Umbilical cord (tissue), 2 donors: ENCODE results near the gene SLC38A10. TPM values are rescaled to one million over a fixed set of nuclear protein-coding genes. Genes with fewer than 3 reads are reported as not detected.

Experiments
- DNase-seq: peaks from one replicate; pipeline ENCODE4 v3.0.0-alpha.2; 2015; ENCODE audit warnings: low spot score
- total RNA-seq: library from RNA; depleted of rRNA; stranded (reverse); fragments of >200 nt; gene quantifications from one replicate; pipeline ENCODE4 v1.2.3, GENCODE V29; 2014; ENCODE audit warnings: low replicate concordance; ENCODE audit not compliant: insufficient read depth

Gene SLC38A10
- 48.6 TPM for total RNA-seq

DNA sequence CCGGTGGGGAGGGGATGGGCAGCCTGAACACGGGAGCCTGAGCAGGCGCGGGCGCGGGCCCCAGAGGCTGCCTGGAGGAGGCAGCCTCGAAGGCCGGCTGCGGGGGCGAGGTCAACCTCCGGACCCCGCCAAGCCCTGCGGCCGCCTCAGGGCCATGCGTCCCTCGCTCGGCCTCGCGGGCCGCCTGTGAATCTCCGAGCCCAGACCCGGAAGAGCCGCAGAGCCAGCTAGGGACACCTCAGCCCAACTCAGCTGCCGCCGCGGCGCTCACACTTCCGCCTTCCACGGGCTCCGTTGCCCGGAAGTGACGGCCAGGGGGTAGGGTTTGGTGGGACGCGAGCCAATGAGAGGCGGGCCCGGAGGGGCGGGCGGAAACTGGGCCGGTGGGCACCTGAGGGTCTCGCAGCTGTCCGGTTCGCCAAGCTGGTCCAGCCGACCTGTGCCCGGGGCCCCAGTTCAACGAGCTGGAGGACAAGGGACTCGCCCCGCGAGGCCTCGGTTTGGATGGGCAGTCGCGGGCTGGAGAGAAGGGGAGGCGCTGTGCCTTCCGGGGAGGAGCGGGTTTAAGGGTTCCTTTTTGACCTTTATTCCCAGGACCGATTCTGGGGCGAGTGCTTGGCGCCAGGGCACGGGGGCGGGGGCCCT, at the start of gene SLC38A10:
SLC38A10 (minus strand) TSS at position 277 of the 645 bp plus-strand sequence. CDS start 386 bp downstream, outside the sequence.
- DNase-seq, result peak; percentile 93

DNA sequence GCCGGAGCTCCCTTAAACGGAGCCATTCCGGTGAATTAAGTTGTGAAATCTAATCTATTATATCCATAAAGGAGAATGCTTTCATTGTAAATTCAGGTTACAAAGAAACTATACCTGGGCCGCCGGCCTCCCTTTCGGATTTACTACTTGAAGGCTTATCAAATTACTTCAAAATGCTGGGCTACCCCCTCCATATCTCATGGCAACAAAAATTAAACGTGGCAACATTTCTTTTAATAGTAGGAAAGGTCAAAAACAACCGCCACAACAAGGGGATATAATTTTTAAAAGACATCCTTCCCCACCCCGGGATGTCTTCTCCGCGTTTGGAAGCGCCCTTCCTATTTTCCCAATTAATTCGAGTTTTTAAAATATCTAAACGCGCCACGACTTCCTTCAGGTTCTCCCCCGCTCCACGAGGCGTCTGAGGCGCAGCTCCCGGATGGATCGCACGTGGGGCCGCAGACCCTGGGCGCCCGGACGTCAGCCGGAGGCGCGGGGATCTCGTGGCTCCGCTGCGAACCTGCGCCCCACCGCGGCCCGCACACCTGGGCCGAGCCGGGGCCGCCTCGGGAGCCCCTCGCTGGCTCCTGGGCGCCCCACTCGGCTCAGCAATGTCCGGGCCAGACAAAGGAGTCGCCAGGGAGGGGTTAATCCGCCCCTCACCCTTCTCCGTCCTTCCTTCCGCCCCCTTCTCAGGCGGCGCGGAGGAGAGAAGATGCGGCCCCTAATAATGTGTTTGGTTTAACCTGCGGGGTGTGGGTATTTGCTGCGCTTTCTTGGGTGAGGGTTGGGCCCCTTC, 47.4 kb upstream of the SLC38A10 start:
- no peak for DNase-seq

DNA sequence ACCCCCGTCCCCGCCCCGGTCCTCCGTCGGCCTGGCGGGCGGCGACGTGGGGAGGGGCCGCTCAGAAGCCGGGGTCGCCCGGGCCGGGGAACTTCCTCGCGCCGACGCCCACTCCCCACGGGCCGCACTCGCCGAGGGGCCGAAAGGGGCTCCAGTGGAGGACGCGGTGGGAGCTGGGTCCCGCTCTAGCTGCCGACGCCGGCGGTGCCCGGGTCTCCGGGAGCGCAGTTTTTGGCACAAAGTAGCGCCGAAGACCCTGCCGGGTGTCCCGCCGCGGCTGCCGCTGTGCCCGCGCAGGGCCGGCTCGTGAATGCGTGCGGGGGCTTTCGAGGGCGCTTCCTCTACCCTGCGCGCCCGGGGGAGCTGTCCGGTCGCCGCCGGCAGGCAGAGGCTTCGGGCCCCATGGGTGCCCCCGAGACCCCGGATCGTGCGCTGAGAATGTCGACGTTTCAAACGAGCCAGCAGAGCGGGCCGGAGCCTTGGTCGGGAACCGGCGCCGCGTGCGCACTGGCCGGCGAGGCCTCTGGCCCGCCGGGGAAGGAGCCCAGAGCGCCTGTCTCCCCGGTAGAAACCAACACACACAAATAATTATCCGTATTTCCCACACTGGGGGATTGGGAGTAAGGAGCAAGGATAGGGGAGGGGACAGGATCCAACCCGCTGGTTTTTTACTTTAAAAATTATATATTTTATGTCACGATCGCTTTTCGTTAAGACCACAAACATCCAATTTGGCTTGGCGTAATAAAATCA, 46.6 kb upstream of the SLC38A10 start:
- DNase-seq, result no peak

DNA sequence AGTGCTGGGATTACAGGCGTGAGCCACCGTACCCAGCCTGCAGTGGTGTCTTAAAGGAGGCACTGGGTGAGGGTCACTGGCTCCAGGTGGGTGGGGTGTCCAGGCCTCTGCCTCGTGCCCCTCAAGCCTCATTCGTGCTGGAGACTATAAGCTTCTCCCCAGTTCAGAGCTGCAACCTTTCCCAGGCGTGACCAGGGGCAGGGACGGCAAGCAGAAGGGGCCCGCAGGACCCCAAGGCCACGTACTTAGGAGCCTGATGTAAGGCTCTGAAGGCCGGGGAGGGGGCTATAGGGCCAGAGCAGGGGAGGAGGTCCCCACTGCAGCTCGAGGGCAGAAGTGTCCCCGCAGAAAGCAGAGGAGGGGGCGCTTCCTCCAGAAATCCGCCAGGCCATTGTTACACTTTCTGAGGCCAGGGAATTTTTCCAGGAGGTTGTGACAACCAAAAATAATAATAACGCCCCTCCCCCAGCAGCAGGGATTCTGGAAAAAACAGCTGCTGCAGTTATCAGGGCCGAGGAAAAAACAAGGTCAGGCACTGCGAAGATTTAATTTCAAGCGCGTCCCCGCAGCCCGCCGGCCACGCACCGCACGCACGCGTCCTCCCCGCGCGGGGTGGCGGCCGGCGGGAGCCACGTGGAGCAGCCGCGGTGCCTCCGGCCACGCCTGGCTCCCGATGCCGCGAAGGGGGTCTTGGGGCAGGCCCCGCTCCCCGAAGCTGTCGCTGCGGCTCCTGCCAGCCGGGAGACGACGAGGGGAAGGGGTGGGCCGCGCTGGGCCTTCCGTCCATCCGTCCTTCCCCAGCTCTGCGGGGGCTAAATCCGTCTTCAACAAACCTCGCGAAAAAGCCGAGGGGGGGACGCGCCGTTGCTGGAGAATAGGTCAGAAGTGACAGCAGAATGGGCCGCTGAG, 45.8 kb upstream of the SLC38A10 start:
- DNase-seq, result no peak

DNA sequence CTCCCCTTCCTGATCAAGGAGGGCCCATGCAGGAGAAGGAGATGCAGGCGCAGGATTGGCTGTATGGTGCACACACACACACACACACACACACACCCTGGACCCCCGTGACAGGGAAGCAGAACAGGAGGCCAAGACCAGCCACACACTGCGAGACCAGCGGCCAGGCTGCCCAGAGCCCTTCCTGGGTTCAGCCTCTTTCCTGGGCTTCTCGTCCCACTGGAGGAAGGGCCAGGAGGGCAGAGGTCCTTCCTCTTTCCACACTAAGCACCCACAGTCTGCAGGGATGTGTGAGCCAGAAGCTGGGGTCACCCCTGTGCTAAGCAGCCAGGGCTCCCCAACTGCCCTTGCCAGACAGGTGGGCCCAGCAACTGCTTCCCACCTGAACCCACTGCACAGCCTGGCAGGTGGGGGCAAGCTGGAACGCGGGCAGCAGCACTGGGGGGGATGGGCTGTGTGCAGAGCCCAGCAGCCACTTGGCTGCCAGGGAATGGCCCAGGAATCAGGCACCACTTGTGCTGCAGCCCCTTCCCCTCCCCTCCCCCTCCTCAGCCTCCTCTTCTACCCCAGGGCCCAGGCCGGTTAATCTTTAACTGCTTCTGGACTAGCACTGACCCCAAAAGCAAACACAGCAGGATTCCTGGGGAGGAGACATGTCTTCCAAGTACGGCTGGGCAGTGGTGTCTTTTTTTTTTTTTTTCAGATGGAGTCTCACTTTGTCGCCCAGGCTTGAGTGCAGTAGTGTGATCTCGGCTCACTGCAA, 44.6 kb upstream of the SLC38A10 start:
- DNase-seq, result no peak

DNA sequence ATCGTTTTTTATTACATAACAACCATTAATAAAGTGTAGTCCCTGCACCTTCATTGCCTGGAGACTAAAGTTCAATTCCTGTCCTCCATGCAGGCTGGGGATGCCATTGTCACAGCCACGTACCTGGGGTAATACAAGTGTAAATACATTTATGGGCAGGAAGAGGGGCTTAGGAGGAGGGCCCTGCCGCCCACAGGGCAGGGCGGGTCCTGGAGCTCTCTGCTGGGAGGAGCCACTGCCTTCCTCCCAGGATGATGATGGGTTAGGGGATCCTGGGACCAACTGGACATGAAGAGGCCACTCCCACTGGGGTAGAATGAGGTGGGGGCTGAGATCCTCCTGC, 44.1 kb upstream of the SLC38A10 start:
- DNase-seq, result no peak

DNA sequence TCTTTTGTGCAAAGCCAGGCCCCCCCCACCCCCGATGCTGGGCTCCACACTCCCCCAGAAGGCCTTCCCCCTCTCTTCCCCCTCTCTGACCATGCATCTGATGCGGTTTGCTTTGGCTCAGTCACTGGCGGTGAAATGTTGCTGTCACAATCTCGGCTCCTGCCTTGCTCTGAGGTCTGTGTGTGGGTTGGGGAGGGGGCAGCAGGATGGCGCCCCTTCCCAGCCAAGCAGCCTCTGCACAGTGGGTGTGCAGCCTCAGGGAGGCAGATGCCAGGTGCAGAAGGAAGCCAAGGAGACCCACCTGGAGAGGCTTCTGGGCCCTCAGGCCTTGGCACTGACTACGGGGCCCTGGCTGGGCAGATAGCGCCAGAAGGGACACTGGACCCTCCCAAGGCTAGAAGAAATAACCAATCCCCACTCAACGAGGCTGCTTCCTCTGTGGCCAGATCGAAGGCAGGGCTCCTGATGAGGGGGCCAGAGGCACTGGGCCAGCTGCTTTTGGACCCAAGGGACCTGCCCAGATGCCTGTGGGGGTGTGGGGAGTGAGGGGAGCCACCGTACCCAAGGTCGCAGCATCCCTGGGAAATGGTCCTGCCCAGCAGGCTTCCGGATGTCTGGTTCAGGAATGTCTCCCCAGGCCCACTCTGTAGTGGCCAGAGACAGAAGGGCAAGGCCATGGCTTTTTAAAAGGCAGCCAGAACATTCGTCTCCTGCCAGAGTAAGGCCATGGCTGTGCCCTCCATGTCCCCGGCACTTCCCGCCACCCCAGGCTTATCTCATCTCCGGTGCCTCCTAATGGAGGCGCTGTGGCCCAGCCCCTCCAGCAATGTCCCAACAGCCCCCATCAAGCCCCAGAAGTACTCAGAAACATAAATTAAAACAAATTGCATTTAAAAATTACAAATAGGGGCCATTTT, 43.4 kb upstream of the SLC38A10 start:
- no peak for DNase-seq

DNA sequence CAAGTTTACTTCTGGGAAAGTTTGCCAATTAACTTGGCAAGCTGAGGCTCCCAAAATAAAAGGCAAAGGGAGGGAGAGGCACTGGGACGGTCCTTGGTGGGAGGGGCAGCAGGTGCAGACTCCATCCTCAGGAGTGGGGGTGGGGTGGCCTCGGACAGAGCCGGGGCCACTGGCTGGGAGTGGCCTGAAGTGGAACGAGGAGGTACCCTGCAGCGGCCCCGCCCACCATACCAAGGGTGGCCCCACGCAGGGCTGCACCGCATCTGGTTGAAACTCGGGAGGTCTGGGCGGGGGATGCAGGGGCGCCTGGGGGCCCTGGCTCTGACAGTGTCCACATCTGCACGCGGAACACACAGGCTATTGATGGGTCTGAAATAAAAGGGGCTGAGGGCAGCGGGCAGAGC, 42.4 kb upstream of the SLC38A10 start:
- no peak for DNase-seq

DNA sequence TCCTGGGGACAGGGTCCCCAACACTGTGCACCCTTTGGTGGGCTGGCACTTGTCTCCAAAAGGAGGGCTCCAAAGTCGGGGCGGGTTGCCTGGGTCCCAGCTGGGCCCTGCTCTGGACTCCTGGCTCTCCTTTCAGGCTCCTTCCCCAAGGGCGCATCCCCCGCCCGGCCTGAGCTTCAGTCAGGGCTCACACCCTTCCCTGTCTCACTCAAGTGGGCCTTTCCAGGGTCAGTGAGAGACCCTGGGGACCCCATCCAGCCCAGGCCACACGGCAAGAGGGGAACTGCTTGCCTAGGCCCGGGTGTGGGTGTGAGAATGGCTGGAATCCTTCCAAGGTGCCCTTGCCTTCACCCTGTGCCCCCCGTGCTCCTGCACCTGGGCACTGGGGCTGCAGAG, 41.8 kb upstream of the SLC38A10 start:
- no peak for DNase-seq

DNA sequence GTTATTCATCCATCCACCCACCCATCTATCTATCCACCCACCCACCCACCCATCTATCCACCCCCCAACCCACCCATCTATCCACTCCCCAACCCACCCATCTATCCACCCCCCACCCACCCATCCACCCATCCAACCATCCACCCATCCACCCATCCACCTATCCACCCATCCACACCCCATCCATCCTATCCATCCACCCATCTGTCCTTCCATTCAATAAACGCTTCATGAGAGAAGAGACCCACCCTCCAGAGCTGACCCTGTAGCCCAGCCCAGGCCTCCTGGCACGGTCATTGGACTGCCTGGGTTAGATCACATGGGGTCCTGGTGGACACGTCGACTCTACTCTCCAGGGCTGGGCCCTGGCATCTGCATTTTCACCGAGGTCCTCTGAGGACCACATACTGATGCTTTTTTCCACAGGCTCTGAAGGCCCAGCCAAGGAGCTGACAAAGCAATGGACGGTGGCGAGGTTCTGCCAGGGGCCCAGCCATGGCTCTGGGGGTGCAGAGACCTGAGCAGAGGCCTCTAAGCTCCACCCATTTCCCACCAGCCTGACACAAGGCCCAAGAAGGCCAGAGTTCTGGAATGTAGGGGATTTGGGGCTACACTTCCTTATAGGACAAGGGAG, 41.3 kb upstream of the SLC38A10 start:
- DNase-seq, result no peak

DNA sequence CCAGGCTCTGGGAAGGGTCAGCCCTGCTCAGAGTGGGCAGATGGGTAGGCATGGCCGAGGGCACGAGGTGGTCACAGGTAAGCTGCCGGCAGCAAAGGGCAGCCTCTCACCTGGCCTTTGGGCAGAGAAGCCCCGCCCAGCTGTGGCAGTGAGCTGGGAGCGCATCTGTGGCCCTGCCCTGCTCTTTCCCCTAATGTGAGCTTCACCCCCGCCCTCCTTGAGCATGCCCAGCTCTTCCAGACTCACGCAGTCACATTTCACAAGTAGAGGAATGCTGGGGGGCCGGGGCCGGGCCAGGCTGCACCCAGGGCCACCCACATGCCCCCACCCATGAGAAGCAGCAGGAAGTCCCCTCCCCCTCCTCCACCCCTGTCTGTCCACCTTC, 40.7 kb upstream of the SLC38A10 start:
- DNase-seq, result no peak

DNA sequence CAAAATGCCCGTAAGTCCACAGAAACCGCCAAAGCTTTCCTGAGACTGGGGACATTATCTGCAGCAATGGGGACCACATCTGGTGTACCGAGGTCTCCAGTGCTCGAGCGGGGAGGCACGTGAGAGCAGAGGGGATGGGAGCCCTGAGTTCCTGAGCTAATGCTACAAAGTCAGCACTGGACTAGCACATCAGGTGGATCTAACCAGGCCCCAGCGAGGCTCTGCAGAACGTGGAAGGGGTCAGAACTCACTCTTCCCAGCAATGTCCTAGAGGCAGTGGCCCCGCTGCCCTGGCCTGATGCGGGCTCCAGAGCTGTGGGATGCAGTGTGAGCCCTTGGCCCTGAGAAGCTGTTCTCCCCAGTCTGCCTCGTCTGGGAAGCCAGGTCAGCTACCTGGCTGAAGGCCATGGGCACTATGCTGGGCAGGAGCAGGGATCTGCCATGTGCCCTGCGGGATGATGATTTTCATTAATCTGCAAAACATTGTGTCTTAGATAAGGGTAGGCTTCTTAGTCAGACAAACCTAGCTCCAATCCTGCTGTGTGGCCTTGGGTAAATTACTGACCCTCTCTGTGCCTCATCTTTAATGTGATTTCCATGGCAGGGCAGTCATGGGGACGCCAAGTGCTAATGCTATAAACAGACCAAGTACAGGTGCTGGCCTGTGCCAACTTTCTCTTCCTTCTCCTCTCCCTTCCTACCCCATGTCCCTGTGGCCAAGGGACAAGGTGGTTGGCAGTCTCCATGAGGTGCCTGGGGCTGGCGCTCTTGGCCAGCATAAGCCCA, 40.1 kb upstream of the SLC38A10 start:
- DNase-seq, result no peak

DNA sequence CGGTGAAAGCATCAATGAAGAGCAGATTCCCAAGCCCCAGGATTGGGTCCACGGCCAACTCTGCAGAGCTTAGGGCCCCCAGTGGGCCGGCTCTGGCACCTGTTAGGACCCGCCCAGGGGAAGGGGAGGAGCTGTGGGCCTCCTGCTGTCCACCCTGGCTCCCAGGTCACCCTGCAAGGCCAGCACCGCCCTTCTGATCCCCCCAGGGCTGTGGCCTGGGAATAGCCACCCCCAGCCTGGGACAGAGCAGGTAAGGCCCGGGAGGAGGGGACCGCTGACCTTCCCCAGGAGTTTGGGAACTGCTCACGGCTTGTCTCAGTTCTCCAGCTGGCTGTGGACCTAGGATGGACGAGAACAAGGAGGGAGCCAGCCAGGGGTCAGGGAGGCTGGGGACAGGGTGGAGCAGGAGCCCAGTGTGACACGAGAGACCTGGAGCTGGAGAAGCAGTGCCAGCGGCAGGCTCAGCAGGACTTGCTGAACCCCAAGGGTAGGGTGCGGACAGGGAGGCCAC, 39.3 kb upstream of the SLC38A10 start:
- no peak for DNase-seq

DNA sequence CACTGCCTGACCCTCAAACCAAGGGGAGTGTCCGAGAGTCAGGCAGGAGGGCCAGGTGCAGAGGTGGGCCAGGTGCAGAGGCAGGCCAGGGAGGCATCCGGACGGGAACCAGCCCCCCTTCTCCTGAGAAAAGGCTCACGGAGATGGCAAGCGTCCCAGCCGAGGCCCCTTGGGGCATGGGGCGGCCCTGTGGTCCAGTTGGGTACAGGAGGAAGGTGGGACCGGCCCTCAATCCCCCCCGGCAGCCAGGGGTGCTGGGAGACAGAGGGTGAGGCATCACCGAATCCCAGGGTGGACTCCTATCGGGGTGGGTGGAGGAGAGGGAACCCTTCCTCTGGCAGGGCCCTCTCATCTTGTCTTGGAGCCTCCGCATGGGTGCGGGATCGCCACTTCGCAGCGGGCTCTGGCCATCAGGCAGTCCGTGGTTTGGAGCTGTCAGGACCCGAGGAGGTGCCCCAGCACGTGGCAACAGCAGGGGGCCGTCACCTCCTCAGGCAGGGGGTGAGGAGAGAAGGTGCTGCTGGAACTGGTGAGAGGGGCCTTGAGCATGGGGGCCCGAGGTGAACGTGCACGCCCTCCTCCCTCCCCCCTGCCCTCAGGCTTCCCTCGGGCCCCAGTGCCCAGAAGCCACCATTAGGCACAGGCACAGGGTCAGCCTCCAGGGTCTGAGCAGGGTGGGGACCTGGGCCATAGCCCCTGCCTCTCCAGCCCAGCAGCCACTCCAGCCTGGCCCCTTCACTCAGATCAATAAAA, 38.7 kb upstream of the SLC38A10 start:
- no peak for DNase-seq

DNA sequence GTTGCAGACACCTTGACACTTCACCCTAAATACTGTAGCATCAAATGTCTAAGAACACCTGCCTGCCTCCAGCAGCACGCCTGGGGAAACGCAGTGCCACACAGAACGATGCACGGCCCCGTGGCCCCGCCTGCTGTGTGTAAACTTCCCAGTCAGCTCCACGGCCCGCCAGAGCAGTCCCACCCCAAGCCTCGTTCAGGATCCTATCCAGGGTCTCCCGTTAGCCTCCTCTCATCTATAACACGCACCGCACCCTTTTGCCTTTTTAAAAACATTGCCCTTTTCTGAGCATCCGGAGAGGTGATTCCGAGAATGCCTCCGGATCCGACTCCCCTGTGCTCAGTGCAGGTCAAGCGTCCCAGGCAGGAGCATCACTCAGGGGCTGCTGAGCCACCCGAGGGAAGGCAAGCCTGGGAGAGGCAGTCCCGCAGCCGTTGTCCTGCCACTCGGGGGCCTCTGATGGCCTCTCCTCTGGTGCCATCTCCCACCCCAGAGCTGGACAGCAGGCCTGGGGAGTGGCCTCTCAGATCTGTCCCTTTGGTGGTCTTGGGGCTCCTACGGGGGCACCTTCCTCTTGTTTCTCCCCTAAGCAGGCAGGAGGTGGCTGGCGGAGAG, 37.9 kb upstream of the SLC38A10 start:
- no peak for DNase-seq

DNA sequence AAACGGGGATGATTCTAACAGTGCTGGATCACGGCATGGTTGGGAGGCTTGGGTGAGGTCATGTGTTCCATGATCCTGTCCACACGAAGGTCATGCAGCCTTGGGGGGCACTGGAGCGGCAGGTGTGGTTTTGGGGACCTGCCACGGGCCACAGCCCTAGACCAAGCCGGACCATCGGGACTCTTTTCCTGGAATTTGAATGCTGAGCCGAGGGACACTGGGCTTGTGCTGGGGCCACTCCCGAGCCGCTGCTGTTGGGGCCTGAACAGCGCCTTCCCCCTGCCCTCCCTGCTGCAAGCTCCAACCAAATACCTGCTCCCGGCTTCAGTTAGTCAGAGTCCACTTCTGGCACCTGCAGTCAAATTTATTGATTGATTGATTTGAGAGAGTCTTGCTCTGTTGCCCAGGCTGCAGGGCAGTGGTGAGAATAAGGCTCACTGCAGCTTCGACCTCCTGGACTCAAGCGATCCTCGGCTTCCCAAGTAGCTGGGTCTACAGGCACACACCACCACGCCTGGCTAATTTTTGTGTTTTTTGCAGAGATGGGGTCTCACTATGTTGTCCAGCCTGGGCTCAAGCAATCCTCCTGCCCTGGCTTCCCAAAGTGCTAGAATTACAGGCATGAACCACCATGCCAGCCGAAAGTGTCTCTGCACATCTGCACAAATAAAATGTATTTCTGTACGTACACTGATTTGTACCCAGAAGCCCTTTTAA, 37.2 kb upstream of the SLC38A10 start:
- DNase-seq, result no peak
